Measurements from ENCODE around the gene BTNL8.
"Not testable (repeated sequence)": the region's sequence is repeated elsewhere in the genome, so short reads cannot be mapped to it uniquely, and the experiment has no call there.

Gene BTNL8

GRCh38 chr5:180889381-180889780 is 9.6 kb upstream of the BTNL8 start:
- H3K27ac ChIP-seq (ENCODE audit: low read length) = no peak overlapping the region
- no peak overlapping the region for H3K9ac ChIP-seq (ENCODE audit: low read length)
- H3K4me1 ChIP-seq (ENCODE audit: control insufficient read depth, low read depth, low read length) = peaks cover 2% of the 10 kb centered on the region
- H3K36me3 ChIP-seq (ENCODE audit: control insufficient read depth, low read depth, low read length) = no peaks in the 10 kb centered on the region
- H3K9me3 ChIP-seq (ENCODE audit: control insufficient read depth, low read depth, low read length) = no peaks in the 10 kb centered on the region
- H3K27me3 ChIP-seq (ENCODE audit: control insufficient read depth, insufficient read depth, low read length) = no peaks in the 10 kb centered on the region
- H3K4me3 ChIP-seq (ENCODE audit: low read length) = no peak overlapping the region

DNA sequence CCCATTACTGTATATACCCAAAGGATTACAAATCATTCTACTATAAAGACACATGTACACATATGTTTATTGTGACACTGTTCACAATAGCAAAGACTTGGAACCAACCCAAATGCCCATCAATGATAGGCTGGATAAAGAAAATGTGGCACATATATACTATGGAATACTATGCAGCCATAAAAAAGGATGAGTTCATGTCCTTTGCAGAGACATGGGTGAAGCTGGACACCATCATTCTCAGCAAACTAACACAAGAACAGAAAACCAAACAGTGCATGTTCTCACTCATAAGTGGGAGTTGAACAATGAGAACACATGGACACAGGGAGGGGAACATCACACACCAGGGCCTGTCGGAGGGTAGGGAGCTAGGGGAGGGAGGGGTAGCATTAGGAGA is 3.6 kb upstream of the BTNL8 start:
- H3K9ac ChIP-seq (ENCODE audit: low read length); H3K9me3 ChIP-seq (ENCODE audit: control insufficient read depth, low read depth, low read length); H3K27me3 ChIP-seq (ENCODE audit: control insufficient read depth, insufficient read depth, low read length); H3K4me1 ChIP-seq (ENCODE audit: control insufficient read depth, low read depth, low read length); H3K27ac ChIP-seq (ENCODE audit: low read length); H3K4me3 ChIP-seq (ENCODE audit: low read length); H3K36me3 ChIP-seq (ENCODE audit: control insufficient read depth, low read depth, low read length): not testable (repeated sequence)

DNA sequence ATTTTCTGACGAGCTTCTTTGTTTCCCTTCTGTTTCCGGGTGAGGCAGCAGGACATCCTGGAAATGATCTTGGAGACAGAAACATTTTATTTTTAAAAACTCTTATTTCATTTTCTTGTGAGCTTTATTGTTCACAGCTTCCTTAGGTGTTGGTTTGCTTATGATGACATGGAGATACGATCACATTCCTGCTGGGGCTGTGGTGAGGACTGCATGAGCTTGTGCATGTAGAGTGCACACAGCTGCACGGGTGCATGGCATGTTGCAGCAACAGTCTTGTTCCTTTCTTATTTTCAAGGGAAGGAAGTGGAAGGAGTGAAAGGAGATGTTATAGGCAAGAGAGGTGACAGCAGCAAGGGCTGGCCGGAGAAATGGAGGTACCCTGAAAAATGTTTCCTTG is 1.2 kb downstream of the BTNL8 start:
- H3K9me3 ChIP-seq (ENCODE audit: control insufficient read depth, low read depth, low read length) = no peaks in the 10 kb centered on the region
- no peak overlapping the region for H3K4me3 ChIP-seq (ENCODE audit: low read length)
- no peaks in the 10 kb centered on the region for H3K4me1 ChIP-seq (ENCODE audit: control insufficient read depth, low read depth, low read length)
- no peaks in the 10 kb centered on the region for H3K27me3 ChIP-seq (ENCODE audit: control insufficient read depth, insufficient read depth, low read length)
- H3K9ac ChIP-seq (ENCODE audit: low read length) = no peak overlapping the region
- H3K36me3 ChIP-seq (ENCODE audit: control insufficient read depth, low read depth, low read length) = no peaks in the 10 kb centered on the region
- no peak overlapping the region for H3K27ac ChIP-seq (ENCODE audit: low read length)

DNA sequence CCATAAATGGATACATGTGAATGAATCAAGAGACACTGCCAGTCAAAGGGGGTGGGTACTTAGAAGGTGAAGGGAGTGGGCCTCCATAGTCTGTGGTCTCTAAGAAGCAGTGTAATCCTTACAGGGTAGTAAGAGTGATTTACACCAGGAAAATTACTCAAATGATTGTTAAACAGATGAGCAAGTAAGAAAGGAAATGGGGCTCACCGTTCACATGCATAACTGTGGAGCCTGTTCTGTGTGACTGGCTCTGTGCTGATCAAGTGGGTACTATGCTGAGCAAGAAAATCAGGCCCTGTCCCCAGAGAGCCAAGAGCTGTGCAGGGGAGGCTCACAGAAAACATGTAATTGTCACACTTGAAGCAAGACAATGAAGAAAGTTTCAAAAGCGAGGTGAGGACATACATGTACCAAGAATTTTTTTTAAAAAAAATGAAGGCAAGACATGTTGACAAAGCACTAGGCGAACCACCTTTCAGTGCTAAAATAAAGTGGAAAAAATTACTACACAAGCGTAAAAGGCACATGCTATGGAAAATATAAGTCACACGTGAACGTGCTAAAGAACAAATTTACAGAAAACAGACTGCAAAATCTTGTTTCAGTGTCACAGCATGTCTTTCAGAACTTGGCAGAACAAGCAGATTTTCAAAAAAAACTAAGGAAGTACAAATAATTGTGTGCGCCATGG is 2.5 kb downstream of the BTNL8 start:
- no peak overlapping the region for H3K9ac ChIP-seq (ENCODE audit: low read length)
- no peaks in the 10 kb centered on the region for H3K4me1 ChIP-seq (ENCODE audit: control insufficient read depth, low read depth, low read length)
- no peak overlapping the region for H3K4me3 ChIP-seq (ENCODE audit: low read length)
- no peaks in the 10 kb centered on the region for H3K9me3 ChIP-seq (ENCODE audit: control insufficient read depth, low read depth, low read length)
- no peak overlapping the region for H3K27ac ChIP-seq (ENCODE audit: low read length)
- H3K27me3 ChIP-seq (ENCODE audit: control insufficient read depth, insufficient read depth, low read length) = no peaks in the 10 kb centered on the region
- H3K36me3 ChIP-seq (ENCODE audit: control insufficient read depth, low read depth, low read length) = no peaks in the 10 kb centered on the region

DNA sequence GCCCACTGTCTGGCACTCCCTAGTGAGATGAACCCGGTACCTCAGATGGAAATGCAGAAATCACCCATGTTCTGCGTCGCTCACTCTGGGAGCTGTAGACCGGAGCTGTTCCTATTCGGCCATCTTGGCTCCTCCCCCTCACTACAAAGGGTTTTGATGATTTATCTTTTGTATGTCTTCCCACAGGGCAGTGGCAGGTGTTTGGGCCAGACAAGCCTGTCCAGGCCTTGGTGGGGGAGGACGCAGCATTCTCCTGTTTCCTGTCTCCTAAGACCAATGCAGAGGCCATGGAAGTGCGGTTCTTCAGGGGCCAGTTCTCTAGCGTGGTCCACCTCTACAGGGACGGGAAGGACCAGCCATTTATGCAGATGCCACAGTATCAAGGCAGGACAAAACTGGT is 9.4 kb downstream of the BTNL8 start:
- Histone ChIP-seq H3K4me1 (ENCODE audit: control insufficient read depth, low read depth, low read length) (peaks cover 20% of the 10 kb centered on the region), H3K4me3 (ENCODE audit: low read length) (peak overlapping the region; percentile 27), H3K27ac (ENCODE audit: low read length) (no peak overlapping the region), H3K9ac (ENCODE audit: low read length) (no peak overlapping the region), H3K27me3 (ENCODE audit: control insufficient read depth, insufficient read depth, low read length) (no peaks in the 10 kb centered on the region), H3K9me3 (ENCODE audit: control insufficient read depth, low read depth, low read length) (peaks cover 4% of the 10 kb centered on the region), H3K36me3 (ENCODE audit: control insufficient read depth, low read depth, low read length) (no peaks in the 10 kb centered on the region)

GRCh38 chr5:180908998-180909731 is 10.2 kb downstream of the BTNL8 start:
- Histone ChIP-seq H3K9ac (ENCODE audit: low read length) (no peak overlapping the region), H3K27me3 (ENCODE audit: control insufficient read depth, insufficient read depth, low read length) (no peaks in the 10 kb centered on the region), H3K4me3 (ENCODE audit: low read length) (no peak overlapping the region), H3K27ac (ENCODE audit: low read length) (no peak overlapping the region), H3K4me1 (ENCODE audit: control insufficient read depth, low read depth, low read length) (peaks cover 20% of the 10 kb centered on the region), H3K36me3 (ENCODE audit: control insufficient read depth, low read depth, low read length) (no peaks in the 10 kb centered on the region), H3K9me3 (ENCODE audit: control insufficient read depth, low read depth, low read length) (peaks cover 4% of the 10 kb centered on the region)

- H3K4me3 ChIP-seq (ENCODE audit: low read length) = no peak overlapping the region
- H3K27me3 ChIP-seq (ENCODE audit: control insufficient read depth, insufficient read depth, low read length) = no peaks in the 10 kb centered on the region
- H3K9ac ChIP-seq (ENCODE audit: low read length) = no peak overlapping the region
- peaks cover 4% of the 10 kb centered on the region for H3K9me3 ChIP-seq (ENCODE audit: control insufficient read depth, low read depth, low read length)
- H3K36me3 ChIP-seq (ENCODE audit: control insufficient read depth, low read depth, low read length) = no peaks in the 10 kb centered on the region
- no peak overlapping the region for H3K27ac ChIP-seq (ENCODE audit: low read length)
- H3K4me1 ChIP-seq (ENCODE audit: control insufficient read depth, low read depth, low read length) = peaks cover 20% of the 10 kb centered on the region
Observed at GRCh38 chr5:180909782-180910181, 10.8 kb downstream of the BTNL8 start.

- peaks cover 20% of the 10 kb centered on the region for H3K4me1 ChIP-seq (ENCODE audit: control insufficient read depth, low read depth, low read length)
- H3K36me3 ChIP-seq (ENCODE audit: control insufficient read depth, low read depth, low read length) = no peaks in the 10 kb centered on the region
- peaks cover 4% of the 10 kb centered on the region for H3K9me3 ChIP-seq (ENCODE audit: control insufficient read depth, low read depth, low read length)
- H3K27me3 ChIP-seq (ENCODE audit: control insufficient read depth, insufficient read depth, low read length) = no peaks in the 10 kb centered on the region
- H3K4me3 ChIP-seq (ENCODE audit: low read length) = no peak overlapping the region
- no peak overlapping the region for H3K9ac ChIP-seq (ENCODE audit: low read length)
- H3K27ac ChIP-seq (ENCODE audit: low read length) = no peak overlapping the region
Observed at GRCh38 chr5:180910182-180910581, 11.2 kb downstream of the BTNL8 start.

DNA sequence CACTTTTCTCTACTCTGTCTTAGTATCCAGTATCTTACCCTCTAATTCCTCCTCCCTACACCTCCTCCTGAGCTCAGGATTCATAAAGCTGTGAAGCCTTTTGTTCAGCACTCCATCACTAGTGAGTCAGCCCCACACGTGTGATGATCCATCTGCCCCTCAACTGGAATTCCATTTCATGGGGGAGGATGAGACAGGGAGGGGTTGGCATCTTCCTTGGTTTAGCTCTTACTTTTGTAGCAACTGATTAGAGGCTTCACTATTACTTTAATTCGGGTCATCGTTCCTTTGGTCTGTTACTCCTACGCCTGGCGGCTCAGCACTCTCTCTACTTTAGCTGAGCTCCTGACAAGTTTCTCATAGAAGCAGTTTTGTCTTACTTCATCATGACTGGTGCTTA is 11.8 kb downstream of the BTNL8 start:
- H3K4me1 ChIP-seq (ENCODE audit: control insufficient read depth, low read depth, low read length) = peaks cover 20% of the 10 kb centered on the region
- peaks cover 4% of the 10 kb centered on the region for H3K9me3 ChIP-seq (ENCODE audit: control insufficient read depth, low read depth, low read length)
- no peaks in the 10 kb centered on the region for H3K27me3 ChIP-seq (ENCODE audit: control insufficient read depth, insufficient read depth, low read length)
- H3K36me3 ChIP-seq (ENCODE audit: control insufficient read depth, low read depth, low read length) = no peaks in the 10 kb centered on the region
- H3K27ac ChIP-seq (ENCODE audit: low read length) = no peak overlapping the region
- no peak overlapping the region for H3K9ac ChIP-seq (ENCODE audit: low read length)
- H3K4me3 ChIP-seq (ENCODE audit: low read length) = no peak overlapping the region

GRCh38 chr5:180914646-180915045 is 15.7 kb downstream of the BTNL8 start:
- H3K4me1 ChIP-seq (ENCODE audit: control insufficient read depth, low read depth, low read length) = peaks cover 9% of the 10 kb centered on the region
- H3K36me3 ChIP-seq (ENCODE audit: control insufficient read depth, low read depth, low read length) = no peaks in the 10 kb centered on the region
- no peaks in the 10 kb centered on the region for H3K27me3 ChIP-seq (ENCODE audit: control insufficient read depth, insufficient read depth, low read length)
- H3K9me3 ChIP-seq (ENCODE audit: control insufficient read depth, low read depth, low read length) = no peaks in the 10 kb centered on the region
- no peak overlapping the region for H3K4me3 ChIP-seq (ENCODE audit: low read length)
- H3K9ac ChIP-seq (ENCODE audit: low read length) = no peak overlapping the region
- H3K27ac ChIP-seq (ENCODE audit: low read length) = no peak overlapping the region

DNA sequence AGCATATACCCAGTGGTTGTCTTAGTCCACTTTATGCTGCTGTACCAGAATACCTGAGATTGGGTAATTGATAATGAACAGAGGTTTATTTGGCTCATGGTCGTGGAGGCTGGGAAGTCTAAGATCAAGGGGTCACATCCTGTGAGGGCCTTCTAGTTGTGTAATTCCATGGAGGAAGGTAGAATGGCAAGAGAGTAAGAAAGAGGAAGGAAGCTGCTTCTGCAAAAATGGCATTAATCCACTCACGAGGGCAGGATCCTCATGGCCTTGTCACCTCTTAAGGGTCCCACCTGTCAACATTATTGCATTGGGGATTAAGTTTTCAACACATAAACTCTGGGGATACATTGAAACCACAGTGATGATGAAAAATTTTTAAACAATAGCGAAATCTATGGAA is 17.0 kb downstream of the BTNL8 start:
- Histone ChIP-seq H3K4me3 (ENCODE audit: low read length) (no peak overlapping the region), H3K27me3 (ENCODE audit: control insufficient read depth, insufficient read depth, low read length) (no peaks in the 10 kb centered on the region), H3K36me3 (ENCODE audit: control insufficient read depth, low read depth, low read length) (no peaks in the 10 kb centered on the region), H3K9me3 (ENCODE audit: control insufficient read depth, low read depth, low read length) (no peaks in the 10 kb centered on the region), H3K27ac (ENCODE audit: low read length) (no peak overlapping the region), H3K9ac (ENCODE audit: low read length) (no peak overlapping the region), H3K4me1 (ENCODE audit: control insufficient read depth, low read depth, low read length) (no peaks in the 10 kb centered on the region)

DNA sequence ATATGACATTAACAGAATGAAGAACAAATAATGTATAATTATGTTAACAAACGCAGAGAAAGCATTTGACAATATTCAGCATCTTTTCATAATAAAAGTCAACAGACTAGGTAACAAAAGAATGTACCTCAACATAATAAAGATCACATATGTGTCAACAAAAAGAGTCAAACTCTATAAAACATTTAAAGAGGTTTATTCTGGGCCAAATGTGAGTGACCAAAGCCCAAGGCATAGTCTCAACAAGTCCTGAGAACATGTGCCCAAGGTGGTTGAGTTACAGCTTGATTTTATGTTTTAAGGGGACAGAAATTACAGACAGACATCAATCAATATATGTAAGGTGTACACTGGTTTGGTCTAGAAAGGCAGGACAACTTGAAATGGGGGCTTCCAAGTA is 19.4 kb downstream of the BTNL8 start:
- Histone ChIP-seq H3K27ac (ENCODE audit: low read length) (no peak overlapping the region), H3K4me3 (ENCODE audit: low read length) (no peak overlapping the region), H3K9me3 (ENCODE audit: control insufficient read depth, low read depth, low read length) (no peaks in the 10 kb centered on the region), H3K4me1 (ENCODE audit: control insufficient read depth, low read depth, low read length) (no peaks in the 10 kb centered on the region), H3K9ac (ENCODE audit: low read length) (no peak overlapping the region), H3K27me3 (ENCODE audit: control insufficient read depth, insufficient read depth, low read length) (no peaks in the 10 kb centered on the region), H3K36me3 (ENCODE audit: control insufficient read depth, low read depth, low read length) (no peaks in the 10 kb centered on the region)

All from iPS-18a (cell line).